Hepatocyte (in vitro differentiated cells): ENCODE measurements around the gene COL20A1.

ENCODE experiments used
- CTCF ChIP-seq: fragments of 200-600 bp; sonication (generic); IDR thresholded peaks from 2 replicates; pipeline ENCODE4 v1.5.1; 2016; ENCODE audit warnings: antibody characterized with exemption, mild to moderate bottlenecking; ENCODE audit not compliant: poor library complexity
- EZH2 ChIP-seq: fragments of 200-600 bp; sonication (generic); IDR thresholded peaks from 2 replicates; pipeline ENCODE4 v1.6.1; 2016; ENCODE audit warnings: antibody characterized with exemption, mild to moderate bottlenecking, borderline replicate concordance
- EZH2phosphoT487 ChIP-seq: fragments of 200-600 bp; sonication (generic); IDR thresholded peaks from one replicate; pipeline ENCODE4 v1.6.1; 2018; ENCODE audit warnings: antibody characterized with exemption, mild to moderate bottlenecking, low read depth, moderate library complexity; ENCODE audit not compliant: unreplicated experiment, severe bottlenecking

GRCh38 chr20:63297796-63298572 lies 5.0 kb downstream of the COL20A1 start:
- TF ChIP-seq CTCF (no peak), EZH2phosphoT487 (no peak), EZH2 (no peak)
